HepG2 (cell line): ENCODE measurements around the gene KLF9.

Source experiments
- ATF1 ChIP-seq: IDR thresholded peaks from 2 replicates; pipeline ENCODE4 v1.6.1; 2016; ENCODE audit warnings: mild to moderate bottlenecking, control low read depth
- CHCHD3 ChIP-seq: sonication (generic); formaldehyde crosslinking; IDR thresholded peaks from 2 replicates; pipeline ENCODE4 v1.8.0; 2022; ENCODE audit warnings: mild to moderate bottlenecking, missing genetic modification reagents, moderate library complexity
- ELF4 ChIP-seq: sonication (generic); formaldehyde crosslinking; IDR thresholded peaks from 2 replicates; pipeline ENCODE4 v1.5.0; 2020; ENCODE audit warnings: missing genetic modification reagents, mild to moderate bottlenecking, moderate library complexity, borderline replicate concordance
- EZH2 ChIP-seq: conservative IDR thresholded peaks from 2 replicates; pipeline ENCODE4 v1.6.1; 2012; ENCODE audit warnings: mild to moderate bottlenecking, low read depth, low read length, moderate library complexity
- GZF1 ChIP-seq: sonication (generic); formaldehyde crosslinking; IDR thresholded peaks from 2 replicates; pipeline ENCODE4 v1.5.1; 2020; ENCODE audit warnings: mild to moderate bottlenecking, missing genetic modification reagents
- KAT2B ChIP-seq: fragments of 150-350 bp; IDR thresholded peaks from 2 replicates; pipeline ENCODE4 v1.6.1; 2014; ENCODE audit warnings: low read depth, low read length, borderline replicate concordance
- MXI1 ChIP-seq: IDR thresholded peaks from 3 replicates; pipeline ENCODE4 v1.6.1; 2012; ENCODE audit warnings: low read depth, low read length, inconsistent platforms, borderline replicate concordance
- NR1H2 ChIP-seq: sonication (generic); formaldehyde crosslinking; IDR thresholded peaks from 2 replicates; pipeline ENCODE4 v1.8.1; 2022; ENCODE audit warnings: low read depth, missing genetic modification reagents, borderline replicate concordance
- TMF1 ChIP-seq: sonication (generic); formaldehyde crosslinking; IDR thresholded peaks from 2 replicates; pipeline ENCODE4 v1.8.1; 2022; ENCODE audit warnings: low read depth, missing genetic modification reagents
- ZNF768 ChIP-seq: sonication (generic); formaldehyde crosslinking; IDR thresholded peaks from 2 replicates; pipeline ENCODE4 v1.4.0; 2020; ENCODE audit warnings: missing genetic modification reagents

DNA sequence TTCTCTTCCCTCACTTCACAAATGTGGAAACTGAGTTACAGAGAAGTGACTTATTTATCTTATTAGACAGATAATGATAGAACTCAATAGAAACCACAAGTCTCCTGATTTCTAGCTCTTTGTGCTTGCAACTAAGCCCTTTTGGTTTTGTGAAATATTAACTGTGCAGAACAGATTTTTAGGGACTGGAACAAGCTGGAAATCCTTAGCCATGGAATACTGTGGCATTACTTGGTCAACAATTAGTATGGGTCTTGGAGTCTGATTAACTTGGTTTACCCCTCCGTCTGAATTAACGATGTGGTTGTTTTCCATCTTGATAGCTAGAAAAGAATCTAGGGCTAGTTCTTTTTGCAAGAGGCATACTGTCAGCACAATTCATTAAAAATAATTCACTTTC is 584 bp upstream of the KLF9 start:
- TF ChIP-seq KAT2B = no peak
- no peak for TF ChIP-seq ATF1 (CRISPR knock-in tag)
- TF ChIP-seq EZH2 = no peak
- no peak for TF ChIP-seq MXI1
- TF ChIP-seq CHCHD3 (CRISPR knock-in tag) = no peak
- TF ChIP-seq TMF1 (CRISPR knock-in tag) = no peak
- TF ChIP-seq ZNF768 (CRISPR knock-in tag) = no peak
- no peak for TF ChIP-seq GZF1
- no peak for TF ChIP-seq ELF4 (CRISPR knock-in tag)
- no peak for TF ChIP-seq NR1H2 (CRISPR knock-in tag)
